IMR-90 (cell line): Measurements from ENCODE around the gene RARRES1. TPM values are rescaled to one million over a fixed set of nuclear protein-coding genes. Genes with fewer than 3 reads are reported as not detected.

Experiments
- ATAC-seq: fragments of 200-7000 bp; cut with Tn5 transposase; 2 replicates; pipeline ENCODE4 v1.9.1; 2020; ENCODE audit warnings: low read depth, mild to moderate bottlenecking, moderate library complexity
- BruUV-seq: library from RNA; stranded (reverse); fragments of 400-500 nt; replicated peaks from 2 replicates; lab custom pipeline; 2021; lab: Mats Ljungman, UMichigan
- CTCF ChIA-PET: fragments of 300-600 bp; formaldehyde crosslinking; extraction: SDS; loops from one replicate; lab custom pipeline; 2021; ENCODE audit warnings: antibody characterized with exemption; lab: Yijun Ruan, JAX
- POLR2A ChIA-PET: fragments of 300-600 bp; sonication (Branson Sonifier 250); formaldehyde crosslinking; loops from one replicate; lab custom pipeline; 2022; ENCODE audit warnings: antibody characterized with exemption; ENCODE audit not compliant: unreplicated experiment; lab: Charles Lee
- DNase-seq: peaks from one replicate; pipeline ENCODE4 v3.0.0; 2013
- H2AFZ ChIP-seq: replicated peaks from 2 replicates; pipeline ENCODE3; 2013; ENCODE audit warnings: low read length, mild to moderate bottlenecking; ENCODE audit not compliant: poor library complexity
- H2AK5ac ChIP-seq: 2 replicates; pipeline ENCODE4 v1.6.1; 2013; ENCODE audit warnings: low read depth, low read length, inconsistent platforms
- H2AK9ac ChIP-seq: replicated peaks from 2 replicates; pipeline ENCODE3; 2013; ENCODE audit warnings: mild to moderate bottlenecking, low read depth, low read length, moderate library complexity; ENCODE audit not compliant: poor library complexity
- H2BK120ac ChIP-seq: 2 replicates; pipeline ENCODE4 v1.6.1; 2013; ENCODE audit warnings: low read depth, low read length, inconsistent platforms
- H2BK15ac ChIP-seq: 3 replicates; pipeline ENCODE4 v1.6.1; 2013; ENCODE audit warnings: low read depth, low read length, inconsistent platforms
- H2BK20ac ChIP-seq: 2 replicates; pipeline ENCODE4 v1.6.1; 2013; ENCODE audit warnings: low read depth, mild to moderate bottlenecking, inconsistent platforms, low read length, moderate library complexity
- H2BK5ac ChIP-seq: 2 replicates; pipeline ENCODE4 v1.6.1; 2013; ENCODE audit warnings: mild to moderate bottlenecking, low read depth, low read length, inconsistent platforms; ENCODE audit not compliant: poor library complexity, severe bottlenecking
- H3K14ac ChIP-seq: replicated peaks from 2 replicates; pipeline ENCODE4 v1.6.1; 2013; ENCODE audit warnings: low read depth, low read length, inconsistent platforms
- H3K18ac ChIP-seq: 2 replicates; pipeline ENCODE4 v1.6.1; 2013; ENCODE audit warnings: low read depth, low read length, control low read depth
- H3K23ac ChIP-seq: 2 replicates; pipeline ENCODE4 v1.6.1; 2013; ENCODE audit warnings: low read depth, low read length, inconsistent platforms
- H3K27ac ChIP-seq: 2 replicates; pipeline ENCODE4 v1.5.1; 2013; ENCODE audit warnings: mild to moderate bottlenecking, control low read depth, low read length; ENCODE audit not compliant: insufficient read depth
- H3K27me3 ChIP-seq: 2 replicates; pipeline ENCODE4 v1.6.1; 2013; ENCODE audit warnings: low read length; ENCODE audit not compliant: control insufficient read depth, insufficient read depth
- H3K36me3 ChIP-seq: 2 replicates; pipeline ENCODE4 v1.6.1; 2013; ENCODE audit warnings: low read length, mixed read lengths; ENCODE audit not compliant: control insufficient read depth, insufficient read depth
- H3K4ac ChIP-seq: 2 replicates; pipeline ENCODE4 v1.6.1; 2013; ENCODE audit warnings: low read depth, low read length, inconsistent platforms
- H3K4me1 ChIP-seq: 2 replicates; pipeline ENCODE4 v1.6.1; 2013; ENCODE audit warnings: low read length, mixed read lengths; ENCODE audit not compliant: control insufficient read depth, insufficient read depth
- H3K4me2 ChIP-seq: 2 replicates; pipeline ENCODE4 v1.6.1; 2013; ENCODE audit warnings: low read depth, mild to moderate bottlenecking, control low read depth, low read length, moderate library complexity
- H3K4me3 ChIP-seq: 2 replicates; pipeline ENCODE4 v1.5.1; 2013; ENCODE audit warnings: low read depth, mild to moderate bottlenecking, control low read depth, low read length, moderate library complexity; ENCODE audit not compliant: insufficient read depth
- H3K56ac ChIP-seq: 2 replicates; pipeline ENCODE4 v1.6.1; 2013; ENCODE audit warnings: low read length, inconsistent platforms; ENCODE audit not compliant: insufficient read depth; ENCODE audit errors: extremely low read depth
- H3K79me1 ChIP-seq, 2 experiments: 2 replicates each; pipeline ENCODE4 v1.6.1; 2013; ENCODE audit warnings: low read length in 2 of 2, inconsistent platforms in 1 of 2, low read depth in 1 of 2
- H3K9ac ChIP-seq: 2 replicates; pipeline ENCODE4 v1.6.1; 2013; ENCODE audit warnings: low read depth, low read length, control low read depth
- H3K9me1 ChIP-seq: 2 replicates; pipeline ENCODE4 v1.6.1; 2013; ENCODE audit warnings: low read length, inconsistent platforms; ENCODE audit not compliant: insufficient read depth
- H3K9me3 ChIP-seq: 2 replicates; pipeline ENCODE4 v1.6.1; 2013; ENCODE audit warnings: low read length; ENCODE audit not compliant: control insufficient read depth, insufficient read depth
- H4K20me1 ChIP-seq: 2 replicates; pipeline ENCODE4 v1.6.1; 2013; ENCODE audit warnings: low read length, inconsistent platforms; ENCODE audit not compliant: insufficient read depth
- H4K5ac ChIP-seq: 2 replicates; pipeline ENCODE4 v1.6.1; 2013; ENCODE audit warnings: mild to moderate bottlenecking, low read depth, low read length, control low read depth
- H4K8ac ChIP-seq, 2 experiments: 2 replicates each; pipeline ENCODE4 v1.6.1; 2013; ENCODE audit warnings: low read depth in 2 of 2, low read length in 2 of 2, control low read depth in 1 of 2, inconsistent platforms in 1 of 2
- H4K91ac ChIP-seq: 2 replicates; pipeline ENCODE4 v1.6.1; 2013; ENCODE audit warnings: low read depth, low read length, inconsistent platforms; ENCODE audit not compliant: insufficient read depth
- BHLHE40 ChIP-seq: fragments of 150-350 bp; IDR thresholded peaks from 2 replicates; pipeline ENCODE4 v1.6.1; 2016; ENCODE audit warnings: mild to moderate bottlenecking, low read depth, low read length
- CEBPB ChIP-seq: IDR thresholded peaks from 2 replicates; pipeline ENCODE4 v1.6.1; 2012; ENCODE audit warnings: low read depth, low read length, improper control_type of control experiment
- CTCF ChIP-seq: conservative IDR thresholded peaks from 2 replicates; pipeline ENCODE4 v1.5.1; 2012; ENCODE audit warnings: mild to moderate bottlenecking, low read depth, low read length, improper control_type of control experiment
- ELK1 ChIP-seq: fragments of 150-350 bp; IDR thresholded peaks from 2 replicates; pipeline ENCODE4 v1.6.1; 2016; ENCODE audit warnings: low read depth, mild to moderate bottlenecking, low read length, moderate library complexity, borderline replicate concordance
- FOS ChIP-seq: fragments of 150-350 bp; IDR thresholded peaks from 2 replicates; pipeline ENCODE4 v1.6.1; 2016; ENCODE audit warnings: low read depth, low read length
- MAZ ChIP-seq: IDR thresholded peaks from 2 replicates; pipeline ENCODE4 v1.6.1; 2012; ENCODE audit warnings: low read depth, mild to moderate bottlenecking, low read length, improper control_type of control experiment, moderate library complexity, borderline replicate concordance
- MXI1 ChIP-seq: IDR thresholded peaks from 2 replicates; pipeline ENCODE4 v1.6.1; 2012; ENCODE audit warnings: low read depth, mild to moderate bottlenecking, low read length, moderate library complexity, borderline replicate concordance
- NFE2L2 ChIP-seq: fragments of 150-350 bp; IDR thresholded peaks from 2 replicates; pipeline ENCODE4 v1.6.1; 2016; ENCODE audit warnings: low read depth, mild to moderate bottlenecking, low read length
- POLR2A ChIP-seq: IDR thresholded peaks from 2 replicates; pipeline ENCODE4 v1.6.1; 2012; ENCODE audit warnings: mild to moderate bottlenecking, low read depth, low read length
- RAD21 ChIP-seq: IDR thresholded peaks from 2 replicates; pipeline ENCODE4 v1.6.1; 2012; ENCODE audit warnings: low read length, improper control_type of control experiment
- RCOR1 ChIP-seq: IDR thresholded peaks from 2 replicates; pipeline ENCODE4 v1.6.1; 2012; ENCODE audit warnings: mild to moderate bottlenecking, low read length, improper control_type of control experiment; ENCODE audit not compliant: insufficient replicate concordance
- RFX5 ChIP-seq: IDR thresholded peaks from 2 replicates; pipeline ENCODE4 v1.8.0; 2012; ENCODE audit warnings: low read depth, mild to moderate bottlenecking, low read length, moderate library complexity
- USF2 ChIP-seq: fragments of 150-350 bp; IDR thresholded peaks from 2 replicates; pipeline ENCODE4 v1.6.1; 2017; ENCODE audit warnings: mild to moderate bottlenecking, antibody characterized with exemption, low read length, low read depth
- WGBS, 2 experiments: methylation state at CpG; one replicate each; pipeline versions ENCODE4 v1.1.5 to v1.1.7; 2013; ENCODE audit warnings: missing lambda C conversion rate in 2 of 2; ENCODE audit not compliant: insufficient read length in 1 of 2; ENCODE audit errors: extremely low coverage in 2 of 2; 5-methylcytosine and 5-hydroxymethylcytosine counted together
- dilution Hi-C: fragments of 300-500 bp; cut with HindIII; formaldehyde crosslinking; loops from one replicate; pipeline ENCODE4 v1.14.3; 2018; ENCODE audit warnings: low sequenced_read_pairs; ENCODE audit not compliant: unreplicated experiment
- in situ Hi-C: fragments of 300-500 bp; cut with MboI; formaldehyde crosslinking; loops from 3 replicates; pipeline ENCODE4 v1.14.3; 2019; ENCODE audit warnings: low sequenced_read_pairs, inconsistent platforms, mixed read lengths
- intact Hi-C: fragments of 100-400 bp; cut with micrococcal nuclease; formaldehyde crosslinking; loops from 2 replicates; pipeline ENCODE4 v1.10.0; 2022
- polyA plus RNA-seq, 3 experiments: library from polyadenylated mRNA; depleted of rRNA; stranded (reverse); fragments of >200 nt; gene quantifications; 2 replicates each; pipeline ENCODE4 v1.2.3, GENCODE V29; 2012; ENCODE audit warnings: low replicate concordance in 1 of 3
- total RNA-seq: library from RNA; depleted of rRNA; stranded (reverse); fragments of >200 nt; gene quantifications from 2 replicates; pipeline ENCODE4 v1.2.3, GENCODE V29; 2012

Gene RARRES1
- total and polyA plus RNA-seq, 2 of the 4 experiments (the other 2 are of a cell fraction): 0.90 to 3.0 TPM

- no peak for TF ChIP-seq RCOR1
- TF ChIP-seq BHLHE40: no peak
- no peak for TF ChIP-seq NFE2L2
- TF ChIP-seq CEBPB: no peak
- TF ChIP-seq RAD21: no peak
- TF ChIP-seq CTCF: no peak
- no peak for TF ChIP-seq MXI1
- no peak for TF ChIP-seq RFX5
- no peak for TF ChIP-seq POLR2A
- no peak for TF ChIP-seq USF2
- no peak for TF ChIP-seq MAZ
- TF ChIP-seq FOS: no peak
- TF ChIP-seq ELK1: no peak
- H4K91ac ChIP-seq: no peak overlapping the region
- H3K4me1 ChIP-seq: peaks cover 2% of the 10 kb centered on the region; the same call in 1 of the 2 replicates
- no peaks in the 10 kb centered on the region for H3K9me3 ChIP-seq
- H2BK5ac ChIP-seq: no peak overlapping the region
- POLR2A ChIA-PET: interaction anchor here (0.7 kb wide), 1 partner anchor 1003 kb away, joined by 3 read pairs; no protein-coding TSS in a partner anchor
- no peak overlapping the region for H3K4me2 ChIP-seq
- no TSS peak for BruUV-seq
- no peak overlapping the region for H2BK20ac ChIP-seq
- in situ Hi-C loops (no loop called here), intact Hi-C loops (loop anchor here (10.0 kb wide), 1 partner anchor 588 kb away; no protein-coding TSS in a partner anchor), dilution Hi-C loops (no loop called here)
- no peak overlapping the region for H3K4me3 ChIP-seq
- H2BK120ac ChIP-seq: no peak overlapping the region
- H4K8ac ChIP-seq: no peak overlapping the region
- ATAC-seq (no peak), DNase-seq (no peak)
- no peak overlapping the region for H2BK15ac ChIP-seq
- peaks cover 6 to 13% of the 10 kb centered on the region in 2 experiments; a peak in 2 of 4 replicates for H3K79me1 ChIP-seq
- H3K9me1 ChIP-seq: no peaks in the 10 kb centered on the region
- H4K5ac ChIP-seq: no peak overlapping the region
- H3K18ac ChIP-seq: no peak overlapping the region
- H3K4ac ChIP-seq: no peak overlapping the region
- H2AFZ ChIP-seq: no peak overlapping the region
- no peak overlapping the region for H3K14ac ChIP-seq
- no peak overlapping the region for H3K56ac ChIP-seq
- no peak overlapping the region for H3K9ac ChIP-seq
- H3K23ac ChIP-seq: no peak overlapping the region
- CTCF ChIA-PET: interaction anchor here (0.8 kb wide), 1 partner anchor 123 kb away, joined by 4 read pairs; no protein-coding TSS in a partner anchor
- no peak overlapping the region for H3K27ac ChIP-seq
- no peaks in the 10 kb centered on the region for H4K20me1 ChIP-seq
- H2AK5ac ChIP-seq: no peak overlapping the region
- no peak overlapping the region for H2AK9ac ChIP-seq
- WGBS, 2 experiments: no CpG with 5 or more reads among the region's 3 CpGs
- H3K27me3 ChIP-seq: no peaks in the 10 kb centered on the region
- peaks cover 18% of the 10 kb centered on the region for H3K36me3 ChIP-seq
These were observed 65.8 kb downstream of the RARRES1 start for GRCh38 chr3:158666416-158666815.
